Lung (tissue), 12 donors: ENCODE measurements around the gene FIZ1. TPM values are rescaled to one million over a fixed set of nuclear protein-coding genes. Genes with fewer than 3 reads are reported as not detected.
A peak's percentile ranks its signal among the peaks of the same experiment; 100 is the strongest.

Experiments
- ATAC-seq: fragments of 200-7000 bp; cut with Tn5 transposase; one replicate; pipeline ENCODE4 v1.9.1; 2020; ENCODE audit warnings: moderate number of reproducible peaks; ENCODE audit not compliant: insufficient read depth, low FRiP score
- DNase-seq, 3 donors: peaks; one replicate each; pipeline ENCODE4 v3.0.0-alpha.2; 2013 to 2017
- H3K27ac ChIP-seq, 2 donors: one replicate each; pipeline ENCODE4 v1.5.1; 2013; ENCODE audit warnings: mild to moderate bottlenecking in 2 of 2, moderate library complexity in 2 of 2, control low read depth in 1 of 2, inconsistent platforms in 1 of 2, low read depth in 1 of 2, low read length in 1 of 2
- H3K27me3 ChIP-seq, 3 donors: one replicate each; pipeline ENCODE4 v1.5.1; 2013; ENCODE audit warnings: low read length in 2 of 3; ENCODE audit not compliant: control insufficient read depth in 3 of 3, insufficient read depth in 3 of 3
- H3K36me3 ChIP-seq, 4 donors: one replicate each; pipeline ENCODE4 v1.5.1; 2013; ENCODE audit warnings: low read length in 4 of 4, mild to moderate bottlenecking in 1 of 4, moderate library complexity in 1 of 4; ENCODE audit not compliant: control insufficient read depth in 4 of 4, insufficient read depth in 4 of 4
- H3K4me1 ChIP-seq, 5 donors: one replicate each; pipeline ENCODE4 v1.5.1; 2013; ENCODE audit warnings: low read length in 5 of 5, mild to moderate bottlenecking in 2 of 5, moderate library complexity in 1 of 5; ENCODE audit not compliant: control insufficient read depth in 5 of 5, insufficient read depth in 5 of 5
- H3K4me3 ChIP-seq: one replicate; pipeline ENCODE4 v1.5.1; 2013; ENCODE audit warnings: mild to moderate bottlenecking, control low read depth, moderate library complexity
- H3K9ac ChIP-seq, 2 donors: one replicate each; pipeline ENCODE4 v1.5.1; 2013; ENCODE audit warnings: low read length in 2 of 2, control low read depth in 1 of 2; ENCODE audit not compliant: insufficient read depth in 1 of 2
- H3K9me3 ChIP-seq, 4 donors: one replicate each; pipeline ENCODE4 v1.5.1; 2013; ENCODE audit warnings: low read length in 3 of 4, mild to moderate bottlenecking in 1 of 4, moderate library complexity in 1 of 4; ENCODE audit not compliant: control insufficient read depth in 4 of 4, insufficient read depth in 3 of 4
- CTCF ChIP-seq: IDR thresholded peaks from 2 replicates; pipeline ENCODE4 v1.5.1; 2012; ENCODE audit warnings: mild to moderate bottlenecking; ENCODE audit errors: control extremely low read depth, extremely low read depth
- WGBS, 2 donors: extraction: QIAGEN DNeasy Blood & Tissue Kit; methylation state at CpG; one replicate each; pipeline ENCODE4 v1.1.7; 2013; 5-methylcytosine and 5-hydroxymethylcytosine counted together
- polyA plus RNA-seq, 2 donors: library from polyadenylated mRNA; stranded (reverse); fragments of 200-250 nt; gene quantifications; one replicate each; pipeline ENCODE4 v1.2.1, GENCODE V29; 2013
- total RNA-seq, 2 donors: library from RNA; depleted of rRNA in 1 of 2; stranded (reverse); fragments of >200 nt in 1 of 2; gene quantifications; one replicate each; pipeline ENCODE4 v1.2.1, GENCODE V29; 2014 to 2021
- donor health status: control.
- donor health status: control.
- donor health status: Bipolar disorder and iron deficiency.
- donor health status: healthy.
- donor health status: DM: yes; HTN: yes; CAD: no.

FIZ1 gene
- total and polyA plus RNA-seq, 4 donors, result 5.6 to 17.6 (median 9.9) TPM

GRCh38 chr19:55613396-55613795 lies 14.1 kb upstream of the FIZ1 start:
- H3K36me3 ChIP-seq, result peaks cover 13 to 52% (median 21%) of the 10 kb centered on the region in 4 donors
- H3K27ac ChIP-seq, result no peak overlapping the region
- no peak for DNase-seq

GRCh38 chr19:55611983-55612645 lies 12.8 kb upstream of the FIZ1 start:
- H3K36me3 ChIP-seq, result peaks cover 13 to 48% (median 15%) of the 10 kb centered on the region in 4 donors
- 80 to 84% methylated on average over 3 of the region's 3 CpGs for WGBS, 2 donors
- no peak overlapping the region for H3K4me3 ChIP-seq
- ATAC-seq, result no peak
- peak overlapping the region in 1 of 2 donors; percentile 84 for H3K27ac ChIP-seq
- H3K27me3 ChIP-seq, result no peaks in the 10 kb centered on the region
- H3K9me3 ChIP-seq, result no peaks in the 10 kb centered on the region
- TF ChIP-seq CTCF, result no peak
- peaks cover 0 to 10% (median 0%) of the 10 kb centered on the region in 5 donors for H3K4me1 ChIP-seq
- no peak for DNase-seq
- H3K9ac ChIP-seq, result no peak overlapping the region

More at GRCh38 chr19:55613396-55613795, 14.1 kb upstream of the FIZ1 start:
- Histone ChIP-seq H3K4me1 (peaks cover 0 to 10% (median under 1%) of the 10 kb centered on the region in 5 donors), H3K4me3 (no peak overlapping the region), H3K9ac (no peak overlapping the region), H3K9me3 (no peaks in the 10 kb centered on the region), H3K27me3 (no peaks in the 10 kb centered on the region)
- ATAC-seq, result no peak
- WGBS, 2 donors, result 96 to 97% methylated on average over 24 to 27 of the region's 27 CpGs
- TF ChIP-seq CTCF, result no peak

- TF ChIP-seq CTCF, result no peak
- H3K4me3 ChIP-seq, result no peak overlapping the region
- H3K9me3 ChIP-seq, result no peaks in the 10 kb centered on the region
- peaks cover 0 to 13% (median 5%) of the 10 kb centered on the region in 5 donors for H3K4me1 ChIP-seq
- no peak for DNase-seq
- H3K27ac ChIP-seq, result peak overlapping the region in 1 of 2 donors; percentile 84
- no peak overlapping the region for H3K9ac ChIP-seq
- ATAC-seq, result no peak
- peaks cover 13 to 44% (median 16%) of the 10 kb centered on the region in 4 donors for H3K36me3 ChIP-seq
- H3K27me3 ChIP-seq, result no peaks in the 10 kb centered on the region
- 71 to 82% methylated on average over 15 of the region's 15 CpGs for WGBS, 2 donors
These were observed 12.1 kb upstream of the FIZ1 start for GRCh38 chr19:55611300-55611982.
